ACHN (cell line): ENCODE measurements around the gene UNC45B.
"Not testable (repeated sequence)": the region's sequence is repeated elsewhere in the genome, so short reads cannot be mapped to it uniquely, and the experiment has no call there.

ENCODE experiments used
- DNase-seq: peaks from one replicate; pipeline ENCODE4 v3.0.0-alpha.2; 2015
- in situ Hi-C: cut with HindIII; loops from 2 replicates; pipeline ENCODE4 v1.10.0; 2017; ENCODE audit warnings: low sequenced_read_pairs, low pct_ligation_motif_present, low pct_unique_long_range_greater_than_20kb

UNC45B gene

GRCh38 chr17:35191001-35191695 is 43.5 kb downstream of the UNC45B start:
- in situ Hi-C loops = no loop called here
- no peak for DNase-seq

GRCh38 chr17:35192708-35193107 is 45.1 kb downstream of the UNC45B start:
- in situ Hi-C loops = no loop called here
- no peak for DNase-seq

GRCh38 chr17:35194001-35194400 is 46.4 kb downstream of the UNC45B start, which contains the start of gene SLC35G3:
Gene SLC35G3, minus strand, starts transcription at chr17:35194393. Its CDS starts 86 bp downstream, at chr17:35194307.
- DNase-seq, in situ Hi-C loops: not testable (repeated sequence)

- in situ Hi-C loops, DNase-seq: not testable (repeated sequence)
Measured at GRCh38 chr17:35195062-35195461, 47.4 kb downstream of the UNC45B start.

GRCh38 chr17:35202582-35202981 is 55.0 kb downstream of the UNC45B start:
- DNase-seq, in situ Hi-C loops: not testable (repeated sequence)

GRCh38 chr17:35210741-35211140 is 63.1 kb downstream of the UNC45B start:
- in situ Hi-C loops = no loop called here
- no peak for DNase-seq

GRCh38 chr17:35212668-35213067 is 65.1 kb downstream of the UNC45B start:
- in situ Hi-C loops = no loop called here
- DNase-seq = no peak

- no peak for DNase-seq
- in situ Hi-C loops = no loop called here
Measured at GRCh38 chr17:35213412-35213940, 65.9 kb downstream of the UNC45B start.

- DNase-seq = no peak
- in situ Hi-C loops = no loop called here
Measured at GRCh38 chr17:35214192-35214591, 66.6 kb downstream of the UNC45B start.

- DNase-seq = no peak
- in situ Hi-C loops = no loop called here
Measured at GRCh38 chr17:35214631-35215273, 67.1 kb downstream of the UNC45B start.

GRCh38 chr17:35217107-35217506 is 69.5 kb downstream of the UNC45B start:
- in situ Hi-C loops = no loop called here
- DNase-seq = no peak

- DNase-seq = no peak
- in situ Hi-C loops = no loop called here
Measured at GRCh38 chr17:35218915-35219314, 71.3 kb downstream of the UNC45B start.

GRCh38 chr17:35222452-35222851 is 74.8 kb downstream of the UNC45B start:
- DNase-seq = no peak
- in situ Hi-C loops = no loop called here

- in situ Hi-C loops = no loop called here
- DNase-seq = no peak
Measured at GRCh38 chr17:35224436-35224835, 76.8 kb downstream of the UNC45B start.

GRCh38 chr17:35227546-35227945 is 79.9 kb downstream of the UNC45B start:
- in situ Hi-C loops = no loop called here
- no peak for DNase-seq

- in situ Hi-C loops = no loop called here
Measured at GRCh38 chr17:35229638-35230037, 82.0 kb downstream of the UNC45B start.

GRCh38 chr17:35234315-35234714 is 86.7 kb downstream of the UNC45B start:
- in situ Hi-C loops, DNase-seq: not testable (repeated sequence)

More at GRCh38 chr17:35229638-35230037, 82.0 kb downstream of the UNC45B start:
- DNase-seq = no peak

- no peak for DNase-seq
- in situ Hi-C loops = no loop called here
Measured at GRCh38 chr17:35235289-35235688, 87.7 kb downstream of the UNC45B start.

GRCh38 chr17:35235917-35236316 is 88.3 kb downstream of the UNC45B start:
- in situ Hi-C loops = no loop called here
- DNase-seq = no peak

GRCh38 chr17:35236821-35237220 is 89.2 kb downstream of the UNC45B start:
- in situ Hi-C loops = no loop called here
- DNase-seq = no peak
